Keratinocyte (primary cell): ENCODE measurements around the gene MIPOL1. TPM values are rescaled to one million over a fixed set of nuclear protein-coding genes. Genes with fewer than 3 reads are reported as not detected.
"Not testable (repeated sequence)": the region's sequence is repeated elsewhere in the genome, so short reads cannot be mapped to it uniquely, and the experiment has no call there.

Experiments used
- DNase-seq: peaks from one replicate; pipeline ENCODE4 v3.0.0-alpha.2; 2011; ENCODE audit warnings: low read depth, missing footprints, low spot score
- FAIRE-seq: peaks from 2 replicates; lab custom pipeline; 2011; peaks lifted over from hg19 to GRCh38; lab: Jason Lieb, UNC
- H2AFZ ChIP-seq: 2 replicates; pipeline ENCODE4 v1.6.0; 2012; ENCODE audit warnings: low read length, control low read depth, inconsistent platforms; ENCODE audit not compliant: control insufficient read depth
- H3K27ac ChIP-seq: 2 replicates; pipeline ENCODE4 v1.5.1; 2011; ENCODE audit warnings: low read length; ENCODE audit not compliant: control insufficient read depth, insufficient read depth
- H3K27me3 ChIP-seq: 3 replicates; pipeline ENCODE4 v1.6.0; 2011; ENCODE audit warnings: low read length; ENCODE audit not compliant: control insufficient read depth, insufficient read depth; ENCODE audit errors: extremely low read depth
- H3K36me3 ChIP-seq, 2 experiments: 2 replicates in 1 of 2; 3 replicates in 1 of 2; pipeline ENCODE4 v1.5.1; 2011; ENCODE audit warnings: low read length in 2 of 2, mild to moderate bottlenecking in 1 of 2; ENCODE audit not compliant: control insufficient read depth in 2 of 2, insufficient read depth in 2 of 2; ENCODE audit errors: extremely low read depth in 1 of 2
- H3K4me1 ChIP-seq: 3 replicates; pipeline ENCODE4 v1.5.1; 2011; ENCODE audit warnings: low read length; ENCODE audit not compliant: control insufficient read depth, insufficient read depth; ENCODE audit errors: extremely low read depth
- H3K4me2 ChIP-seq: 3 replicates; pipeline ENCODE4 v1.6.0; 2011; ENCODE audit warnings: low read depth, low read length; ENCODE audit not compliant: control insufficient read depth, insufficient read depth; ENCODE audit errors: extremely low read depth
- H3K4me3 ChIP-seq, 3 experiments: fragments of 200-600 bp in 1 of 3; sonication (generic) in 1 of 3; 2 replicates in 2 of 3; 3 replicates in 1 of 3; pipeline ENCODE4 v1.5.1; 2011 to 2016; ENCODE audit warnings: low read length in 3 of 3, mild to moderate bottlenecking in 3 of 3, control low read depth in 2 of 3, inconsistent platforms in 1 of 3, low read depth in 1 of 3, mixed read lengths in 1 of 3, mixed run types in 1 of 3, moderate library complexity in 1 of 3; ENCODE audit not compliant: control insufficient read depth in 2 of 3, insufficient read depth in 2 of 3; ENCODE audit errors: extremely low read depth in 1 of 3
- H3K79me2 ChIP-seq: 2 replicates; pipeline ENCODE4 v1.6.0; 2012; ENCODE audit warnings: low read length; ENCODE audit not compliant: control insufficient read depth, insufficient read depth
- H3K9ac ChIP-seq: 3 replicates; pipeline ENCODE4 v1.6.0; 2011; ENCODE audit warnings: low read length; ENCODE audit not compliant: control insufficient read depth, insufficient read depth; ENCODE audit errors: extremely low read depth
- H3K9me1 ChIP-seq: 3 replicates; pipeline ENCODE4 v1.6.0; 2011; ENCODE audit warnings: low read length; ENCODE audit not compliant: control insufficient read depth, insufficient read depth; ENCODE audit errors: extremely low read depth
- H3K9me3 ChIP-seq: 2 replicates; pipeline ENCODE4 v1.5.1; 2012; ENCODE audit warnings: low read depth, low read length; ENCODE audit not compliant: control insufficient read depth
- H4K20me1 ChIP-seq: 3 replicates; pipeline ENCODE4 v1.6.0; 2011; ENCODE audit warnings: low read length; ENCODE audit not compliant: control insufficient read depth, insufficient read depth; ENCODE audit errors: extremely low read depth
- CTCF ChIP-seq, 3 experiments: IDR thresholded peaks in 1 of 3; conservative IDR thresholded peaks in 1 of 3; optimal IDR thresholded peaks in 1 of 3; 2 replicates in 2 of 3; 3 replicates in 1 of 3; pipeline versions ENCODE3 to v1.5.1; 2011; ENCODE audit warnings: low read length in 3 of 3, mild to moderate bottlenecking in 3 of 3, moderate library complexity in 2 of 3, control low read depth in 1 of 3, inconsistent platforms in 1 of 3; ENCODE audit not compliant: insufficient read depth in 2 of 3; ENCODE audit errors: extremely low read depth in 1 of 3
- EZH2 ChIP-seq: IDR thresholded peaks from one replicate; pipeline ENCODE4 v1.6.1; 2012; ENCODE audit warnings: inconsistent platforms, mild to moderate bottlenecking, low read length, moderate library complexity
- dilution Hi-C: fragments of 300-500 bp; cut with MboI; formaldehyde crosslinking; loops from one replicate; pipeline ENCODE4 v1.7.0; 2020; ENCODE audit warnings: low sequenced_read_pairs; ENCODE audit not compliant: extremely low pct_ligation_motif_present
- polyA plus RNA-seq, 5 experiments: library from polyadenylated mRNA; depleted of rRNA in 3 of 5; stranded (reverse) in 3 of 5; stranded (forward) in 1 of 5; unstranded in 1 of 5; fragments of >200 nt; gene quantifications; 1 replicate in 1 of 5; 2 replicates in 3 of 5; 3 replicates in 1 of 5; pipeline versions ENCODE4 v1.2.1 to v1.2.3, GENCODE V29; 2011 to 2012; ENCODE audit warnings: missing spikeins in 2 of 5, low read depth in 1 of 5, low replicate concordance in 1 of 5

Gene MIPOL1
- polyA plus RNA-seq, 1 donor (not counting 4 experiments of a cell fraction or from before 2014, with no cell fraction given), result 10.9 TPM

GRCh38 chr14:37234222-37234621, 36.5 kb downstream of the MIPOL1 start:
- Histone ChIP-seq H2AFZ (no peak overlapping the region), H3K9me1 (no peaks in the 10 kb centered on the region), H3K4me3 (no peak overlapping the region), H3K79me2 (no peaks in the 10 kb centered on the region), H4K20me1 (no peaks in the 10 kb centered on the region), H3K9me3 (no peaks in the 10 kb centered on the region), H3K4me2 (no peak overlapping the region), H3K27me3 (no peaks in the 10 kb centered on the region), H3K9ac (no peak overlapping the region), H3K36me3 (no peaks in the 10 kb centered on the region), H3K27ac (no peak overlapping the region), H3K4me1 (peaks cover 5% of the 10 kb centered on the region)
- FAIRE-seq, result no peak
- dilution Hi-C loops, result no loop called here
- DNase-seq, result no peak
- TF ChIP-seq EZH2 (no peak), CTCF (optimal IDR thresholded peaks at IDR 0.05 in 1 of 3, IDR thresholded peaks at IDR 0.05 in 1 of 3, conservative IDR thresholded peaks at IDR 0.05 in 1 of 3; ENCODE audit: extremely low read depth in 1 of 3, insufficient read depth in 2 of 3, low read length in 3 of 3) (no peak)

- dilution Hi-C loops, H3K9ac ChIP-seq, H3K79me2 ChIP-seq, H3K36me3 ChIP-seq, H3K9me3 ChIP-seq, H3K4me1 ChIP-seq, H3K9me1 ChIP-seq, FAIRE-seq, H3K27me3 ChIP-seq, H2AFZ ChIP-seq, H3K27ac ChIP-seq, H3K4me3 ChIP-seq, H3K4me2 ChIP-seq, H4K20me1 ChIP-seq, DNase-seq: not testable (repeated sequence)
Measured at GRCh38 chr14:37236044-37236443, 38.3 kb downstream of the MIPOL1 start.

GRCh38 chr14:37237094-37237493, 39.4 kb downstream of the MIPOL1 start:
- DNase-seq, result no peak
- no peaks in the 10 kb centered on the region for H3K9me3 ChIP-seq
- peaks cover 5% of the 10 kb centered on the region for H3K4me1 ChIP-seq
- H3K27me3 ChIP-seq, result no peaks in the 10 kb centered on the region
- H4K20me1 ChIP-seq, result no peaks in the 10 kb centered on the region
- TF ChIP-seq CTCF (optimal IDR thresholded peaks at IDR 0.05 in 1 of 3, IDR thresholded peaks at IDR 0.05 in 1 of 3, conservative IDR thresholded peaks at IDR 0.05 in 1 of 3; ENCODE audit: extremely low read depth in 1 of 3, insufficient read depth in 2 of 3, low read length in 3 of 3), result no peak
- TF ChIP-seq EZH2, result no peak
- FAIRE-seq, result no peak
- H3K4me3 ChIP-seq, result no peak overlapping the region
- H2AFZ ChIP-seq, result no peak overlapping the region
- H3K9me1 ChIP-seq, result no peaks in the 10 kb centered on the region
- dilution Hi-C loops, result no loop called here
- no peak overlapping the region for H3K9ac ChIP-seq
- H3K36me3 ChIP-seq, result no peaks in the 10 kb centered on the region
- H3K79me2 ChIP-seq, result no peaks in the 10 kb centered on the region
- H3K27ac ChIP-seq, result no peak overlapping the region
- no peak overlapping the region for H3K4me2 ChIP-seq
